LNCaP clone FGC (cell line): ENCODE results near the gene ZFHX3.

Experiments
- DNase-seq: peaks from one replicate; pipeline ENCODE4 v3.0.0-alpha.2; 2011; ENCODE audit warnings: low read depth
- H3K4me3 ChIP-seq: 2 replicates; pipeline ENCODE4 v1.5.1; 2011; ENCODE audit warnings: mild to moderate bottlenecking, low read depth, low read length, control low read depth
- CTCF ChIP-seq: IDR thresholded peaks from 2 replicates; pipeline ENCODE4 v1.5.1; 2012; ENCODE audit warnings: mild to moderate bottlenecking; ENCODE audit not compliant: control insufficient read depth, insufficient read depth; ENCODE audit errors: extremely low read depth

Gene ZFHX3

GRCh38 chr16:72865835-72866234 lies 182.1 kb downstream of the ZFHX3 start:
- DNase-seq = no peak
- TF ChIP-seq CTCF = no peak
- H3K4me3 ChIP-seq = no peak overlapping the region

GRCh38 chr16:72865258-72865657 lies 182.7 kb downstream of the ZFHX3 start:
- DNase-seq = no peak
- TF ChIP-seq CTCF = no peak

GRCh38 chr16:72864130-72864833 lies 183.6 kb downstream of the ZFHX3 start:
- no peak for TF ChIP-seq CTCF
- H3K4me3 ChIP-seq = no peak overlapping the region
- DNase-seq = no peak

More at GRCh38 chr16:72865258-72865657, 182.7 kb downstream of the ZFHX3 start:
- H3K4me3 ChIP-seq = no peak overlapping the region

GRCh38 chr16:72862090-72862489 lies 185.8 kb downstream of the ZFHX3 start:
- DNase-seq = no peak
- no peak for TF ChIP-seq CTCF
- no peak overlapping the region for H3K4me3 ChIP-seq

- TF ChIP-seq CTCF = no peak
- H3K4me3 ChIP-seq = no peak overlapping the region
- no peak for DNase-seq
These were observed 187.0 kb downstream of the ZFHX3 start for GRCh38 chr16:72860726-72861562.

- TF ChIP-seq CTCF = no peak
- no peak for DNase-seq
- no peak overlapping the region for H3K4me3 ChIP-seq
These were observed 188.3 kb downstream of the ZFHX3 start for GRCh38 chr16:72859581-72859980.
